Endodermal cell (in vitro differentiated cells): Measurements from ENCODE around the gene ADNP. TPM values are rescaled to one million over a fixed set of nuclear protein-coding genes. Genes with fewer than 3 reads are reported as not detected.

ENCODE experiments used
- DNase-seq: peaks from one replicate; pipeline ENCODE4 v3.0.0-alpha.2; 2017
- H3K27ac ChIP-seq: 2 replicates; pipeline ENCODE4 v1.5.1; 2013; ENCODE audit warnings: mild to moderate bottlenecking, low read depth, low read length, moderate library complexity
- H3K27me3 ChIP-seq: 2 replicates; pipeline ENCODE4 v1.6.1; 2013; ENCODE audit warnings: mild to moderate bottlenecking, low read length, moderate library complexity; ENCODE audit not compliant: insufficient read depth, control insufficient read depth, poor library complexity, severe bottlenecking
- H3K36me3 ChIP-seq: 2 replicates; pipeline ENCODE4 v1.7.0; 2013; ENCODE audit warnings: mild to moderate bottlenecking, low read length, moderate library complexity; ENCODE audit not compliant: control insufficient read depth, insufficient read depth
- H3K4me1 ChIP-seq: one replicate; pipeline ENCODE4 v1.7.0; 2013; ENCODE audit warnings: low read length; ENCODE audit not compliant: control insufficient read depth, insufficient read depth
- H3K4me3 ChIP-seq: 2 replicates; pipeline ENCODE4 v1.5.1; 2013; ENCODE audit warnings: mild to moderate bottlenecking, low read length, moderate library complexity
- H3K9ac ChIP-seq: 2 replicates; pipeline ENCODE4 v1.6.1; 2013; ENCODE audit warnings: mild to moderate bottlenecking, low read length, moderate library complexity; ENCODE audit not compliant: poor library complexity, severe bottlenecking; ENCODE audit errors: extremely low read depth
- H3K9me3 ChIP-seq: 2 replicates; pipeline ENCODE4 v1.6.1; 2013; ENCODE audit warnings: mild to moderate bottlenecking, low read length, moderate library complexity; ENCODE audit not compliant: control insufficient read depth
- H3K27ac Mint-ChIP-seq: 2 replicates; pipeline ENCODE4 v1.8.0; 2020; ENCODE audit warnings: mixed read lengths
- H3K27me3 Mint-ChIP-seq: 2 replicates; pipeline ENCODE4 v1.8.0; 2021; ENCODE audit warnings: mild to moderate bottlenecking, mixed read lengths; ENCODE audit not compliant: insufficient read depth
- H3K36me3 Mint-ChIP-seq: 2 replicates; pipeline ENCODE4 v1.8.0; 2020; ENCODE audit warnings: low read depth, mixed read lengths
- H3K4me1 Mint-ChIP-seq: 2 replicates; pipeline ENCODE4 v1.8.0; 2020; ENCODE audit warnings: mixed read lengths
- H3K4me3 Mint-ChIP-seq: 2 replicates; pipeline ENCODE4 v1.8.0; 2020; ENCODE audit warnings: mild to moderate bottlenecking, moderate library complexity, mixed read lengths
- H3K9me3 Mint-ChIP-seq: 2 replicates; pipeline ENCODE4 v1.8.0; 2020; ENCODE audit warnings: mild to moderate bottlenecking, mixed read lengths
- CTCF ChIP-seq: fragments of 200-600 bp; sonication (generic); conservative IDR thresholded peaks from 2 replicates; pipeline ENCODE4 v1.5.0; 2021; ENCODE audit warnings: antibody characterized with exemption, mild to moderate bottlenecking
- WGBS, 2 experiments: methylation state at CpG; one replicate each; pipeline versions ENCODE4 v1.1.5 to v1.1.7; 2013; ENCODE audit warnings: missing lambda C conversion rate in 2 of 2, mixed read lengths in 1 of 2; ENCODE audit not compliant: insufficient coverage in 1 of 2, insufficient read length in 1 of 2; 5-methylcytosine and 5-hydroxymethylcytosine counted together
- total RNA-seq, 2 donors: library from RNA; stranded (reverse); fragmentation: NEBNext Ultra II Directional in 1 of 2; extraction: Animal tissue kit (Norgen Biotek cat#: 25700) in 1 of 2; gene quantifications; 2 replicates in 1 of 2; 3 replicates in 1 of 2; pipeline ENCODE4 v1.2.1, GENCODE V29; 2021

ADNP gene
- total RNA-seq, 2 donors from 2014 or later: 136 to 152 TPM

GRCh38 chr20:50901301-50901700 is 29.9 kb downstream of the ADNP start:
- Mint-ChIP-seq H3K4me1 (peaks cover 32% of the 10 kb centered on the region), H3K36me3 (peaks cover 68% of the 10 kb centered on the region), H3K27me3 (no peaks in the 10 kb centered on the region), H3K4me3 (no peak overlapping the region), H3K9me3 (no peaks in the 10 kb centered on the region), H3K27ac (no peak overlapping the region)
- Histone ChIP-seq H3K4me3 (no peak overlapping the region), H3K27me3 (no peaks in the 10 kb centered on the region), H3K9ac (no peak overlapping the region), H3K9me3 (no peaks in the 10 kb centered on the region), H3K4me1 (peaks cover 5% of the 10 kb centered on the region), H3K27ac (no peak overlapping the region), H3K36me3 (peaks cover 99% of the 10 kb centered on the region)
- no peak for DNase-seq
- no peak for TF ChIP-seq CTCF
- no CpG with 5 or more reads among the region's 1 CpG for WGBS, 2 experiments

DNA sequence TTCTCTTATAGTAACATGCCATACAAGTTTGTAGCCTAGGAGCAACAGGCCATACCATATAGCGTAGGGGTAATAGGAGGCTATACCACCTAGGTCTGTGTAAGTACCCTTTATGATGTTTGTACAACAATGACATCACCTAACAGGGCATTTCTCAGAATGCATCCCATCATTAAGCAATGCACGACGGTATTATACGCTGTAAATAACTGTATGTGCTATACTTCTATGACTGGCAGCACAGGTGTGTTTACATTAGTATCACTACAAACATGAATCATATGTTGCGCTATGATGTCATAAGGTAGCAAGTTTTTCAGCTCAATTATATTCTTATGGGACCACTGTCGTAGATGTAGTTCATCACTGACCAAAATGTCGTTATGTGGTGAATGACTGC is 31.0 kb downstream of the ADNP start:
- Mint-ChIP-seq H3K4me1 (peaks cover 32% of the 10 kb centered on the region), H3K27me3 (no peaks in the 10 kb centered on the region), H3K36me3 (peaks cover 77% of the 10 kb centered on the region), H3K27ac (no peak overlapping the region), H3K9me3 (no peaks in the 10 kb centered on the region), H3K4me3 (no peak overlapping the region)
- Histone ChIP-seq H3K9me3 (no peaks in the 10 kb centered on the region), H3K27me3 (no peaks in the 10 kb centered on the region), H3K4me1 (peaks cover 5% of the 10 kb centered on the region), H3K4me3 (no peak overlapping the region), H3K36me3 (peaks cover 99% of the 10 kb centered on the region), H3K9ac (no peak overlapping the region), H3K27ac (no peak overlapping the region)
- TF ChIP-seq CTCF: no peak
- 93 to 96% methylated on average over 7 of the region's 7 CpGs for WGBS, 2 experiments
- DNase-seq: no peak

- DNase-seq: no peak
- H3K4me3 ChIP-seq: no peak overlapping the region
- no peak for TF ChIP-seq CTCF
- H3K4me1 ChIP-seq: no peaks in the 10 kb centered on the region
- Mint-ChIP-seq H3K27me3 (no peaks in the 10 kb centered on the region), H3K9me3 (no peaks in the 10 kb centered on the region), H3K4me3 (no peak overlapping the region), H3K27ac (no peak overlapping the region), H3K36me3 (peaks cover 86% of the 10 kb centered on the region), H3K4me1 (peaks cover 15% of the 10 kb centered on the region)
- H3K27ac ChIP-seq: no peak overlapping the region
- H3K27me3 ChIP-seq: no peaks in the 10 kb centered on the region
- no peak overlapping the region for H3K9ac ChIP-seq
- peaks cover 100% of the 10 kb centered on the region for H3K36me3 ChIP-seq
- 80 to 90% methylated on average over 1 of the region's 1 CpG for WGBS, 2 experiments
- H3K9me3 ChIP-seq: no peaks in the 10 kb centered on the region
These were observed 32.8 kb downstream of the ADNP start for GRCh38 chr20:50898475-50898874.
